Measurements from ENCODE around the gene POTEB3.
"Not testable (repeated sequence)": the region's sequence is repeated elsewhere in the genome, so short reads cannot be mapped to it uniquely, and the experiment has no call there.

The POTEB3 gene

GRCh38 chr15:21440399-21440798 is at the start of gene POTEB3:
Gene POTEB3 (minus strand): TSS chr15:21440499. CDS start chr15:21440011, 488 bp downstream.
- DNase-seq (ENCODE audit: low read depth): not testable (repeated sequence)

DNA sequence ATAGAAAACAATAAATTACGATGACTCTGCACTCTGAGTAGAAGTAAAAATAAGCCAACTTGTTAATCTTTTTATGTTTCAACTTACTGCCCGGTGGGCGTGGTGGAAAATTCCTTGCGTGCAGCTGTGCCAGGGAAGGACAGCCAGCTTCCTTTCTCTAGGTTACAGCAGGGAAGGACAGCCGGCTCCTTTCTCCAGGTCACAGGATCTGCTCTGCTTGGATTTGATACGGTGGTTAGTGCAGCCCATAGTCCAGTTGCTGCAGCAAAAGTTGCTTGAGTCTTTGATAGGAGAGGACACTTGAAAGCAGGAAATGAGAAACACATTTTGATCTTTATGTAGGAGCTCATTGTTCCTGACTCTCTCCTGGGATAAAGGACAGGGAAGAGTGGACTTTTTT is 13.4 kb upstream of the POTEB3 start:
- DNase-seq (ENCODE audit: low read depth): not testable (repeated sequence)

DNA sequence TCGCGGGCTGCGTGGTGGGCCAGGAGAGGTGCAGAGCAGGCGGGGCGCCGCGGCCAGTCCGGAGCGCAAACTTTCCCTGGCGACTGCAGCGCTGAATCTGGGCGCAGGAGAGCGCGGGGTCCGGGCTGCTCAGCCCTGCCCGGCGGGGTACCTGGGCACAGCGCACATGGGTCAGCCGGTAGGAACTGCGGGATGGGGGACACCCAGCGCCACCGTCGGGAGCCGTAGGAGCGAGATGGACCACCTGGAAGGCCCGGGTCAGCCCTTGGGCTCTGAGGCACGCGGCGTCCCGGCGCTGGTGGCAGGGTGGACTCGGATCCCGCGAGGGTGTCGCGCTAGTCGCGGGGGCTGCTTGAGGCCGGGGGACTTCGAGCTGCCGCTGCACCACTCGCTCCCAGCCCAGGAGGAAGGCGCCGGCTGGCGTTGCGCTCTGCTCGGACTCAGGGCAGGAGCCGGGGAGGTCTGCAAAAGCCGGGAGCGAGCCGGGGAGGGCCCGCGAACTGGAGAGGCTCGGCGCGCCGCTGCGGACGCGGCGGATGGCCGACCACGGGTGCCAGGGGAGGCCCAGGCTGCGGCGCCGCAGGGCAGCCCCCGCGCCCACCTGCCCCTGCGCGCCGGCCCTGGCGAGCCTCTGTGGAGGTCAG is 11.7 kb upstream of the POTEB3 start:
- DNase-seq (ENCODE audit: low read depth): not testable (repeated sequence)

GRCh38 chr15:21451487-21451886 is 11.2 kb upstream of the POTEB3 start:
- not testable (repeated sequence) for DNase-seq (ENCODE audit: low read depth)

GRCh38 chr15:21407366-21407765 is 32.9 kb downstream of the POTEB3 start:
- not testable (repeated sequence) for DNase-seq (ENCODE audit: low read depth)

GRCh38 chr15:21401531-21401930 is 38.8 kb downstream of the POTEB3 start:
- DNase-seq (ENCODE audit: low read depth): not testable (repeated sequence)

- DNase-seq (ENCODE audit: low read depth): not testable (repeated sequence)
Measured at GRCh38 chr15:21399111-21399510, 41.2 kb downstream of the POTEB3 start.

DNA sequence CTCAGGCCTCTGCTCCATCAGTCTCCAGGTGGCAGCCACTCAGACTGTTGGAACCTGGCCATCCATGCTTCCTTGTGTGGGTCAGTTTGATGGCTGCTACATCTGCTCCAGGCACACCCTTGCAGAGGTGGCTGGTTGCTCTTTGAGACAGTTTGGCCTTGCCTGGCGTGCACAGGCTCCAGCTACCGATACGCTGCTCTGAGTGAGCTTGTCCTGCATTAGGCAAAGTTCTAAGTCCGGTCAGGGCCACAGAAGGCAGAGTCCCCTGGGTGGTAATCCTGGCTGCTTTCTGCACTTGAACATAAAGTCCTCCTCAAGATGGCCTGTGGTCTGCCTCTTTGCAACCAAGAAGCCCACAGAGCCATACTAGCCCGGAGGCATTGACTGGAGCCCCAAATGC is 41.8 kb downstream of the POTEB3 start:
- not testable (repeated sequence) for DNase-seq (ENCODE audit: low read depth)

DNA sequence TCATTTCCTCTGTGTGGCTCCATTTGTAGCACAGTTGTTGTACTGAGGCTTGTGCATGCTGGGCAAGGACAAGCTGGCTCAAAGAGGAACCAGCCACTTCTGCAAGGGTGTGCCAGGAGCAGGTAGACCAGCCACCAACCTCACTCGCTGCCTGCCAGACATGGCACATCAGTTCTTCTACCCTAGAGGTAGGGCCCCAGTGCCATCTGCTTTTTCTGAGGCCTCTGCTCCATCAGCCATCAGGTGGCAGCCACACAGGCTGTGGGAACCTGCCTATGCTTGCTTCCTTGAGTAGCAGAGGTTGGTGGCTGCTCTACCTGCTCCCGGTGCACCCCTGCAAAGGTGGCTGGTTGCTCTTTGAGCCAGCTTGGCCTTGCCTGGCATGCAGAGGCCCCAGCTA is 42.6 kb downstream of the POTEB3 start:
- not testable (repeated sequence) for DNase-seq (ENCODE audit: low read depth)

DNA sequence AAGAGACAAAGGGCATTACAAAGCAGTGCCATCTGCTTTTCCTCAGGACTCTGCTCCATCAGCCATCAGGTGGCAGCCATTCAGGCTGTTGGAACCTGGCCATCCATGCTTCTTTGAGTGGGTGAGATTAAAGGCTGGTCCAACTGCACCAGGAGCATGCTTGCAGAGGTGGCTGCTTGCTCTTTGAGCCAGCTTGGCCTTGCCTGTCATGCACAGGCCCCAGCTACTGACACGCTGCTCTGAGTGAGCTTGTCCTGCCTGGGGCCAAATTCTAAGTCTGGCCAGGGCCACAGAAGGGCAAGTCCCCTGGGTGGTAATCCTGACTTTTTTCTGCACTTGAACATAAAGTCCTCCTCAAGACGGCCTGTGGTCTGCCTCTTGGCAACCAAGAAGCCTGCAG is 43.1 kb downstream of the POTEB3 start:
- not testable (repeated sequence) for DNase-seq (ENCODE audit: low read depth)

- not testable (repeated sequence) for DNase-seq (ENCODE audit: low read depth)
Measured at GRCh38 chr15:21385961-21386360, 54.3 kb downstream of the POTEB3 start.

GRCh38 chr15:21383866-21384485 is 56.3 kb downstream of the POTEB3 start:
- not testable (repeated sequence) for DNase-seq (ENCODE audit: low read depth)

DNA sequence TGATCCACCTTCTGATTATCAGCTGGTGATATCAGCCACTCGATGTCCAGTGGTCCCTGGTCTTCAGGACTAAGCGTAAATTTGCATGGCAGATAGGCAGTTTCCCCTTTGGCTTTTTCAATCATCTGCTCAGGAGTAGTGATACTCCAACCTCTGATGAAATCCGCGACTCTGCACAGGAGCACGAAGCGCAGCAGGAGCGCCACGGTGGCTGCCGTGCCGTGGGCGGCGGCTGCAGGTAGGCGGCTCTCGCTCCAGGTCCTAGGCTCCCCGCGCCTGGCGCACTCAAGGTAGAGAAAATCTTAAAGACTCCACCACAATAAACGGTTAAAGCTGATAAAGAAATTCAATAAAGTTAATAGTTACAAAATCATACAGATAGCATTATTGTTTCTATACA is 66.6 kb downstream of the POTEB3 start:
- not testable (repeated sequence) for DNase-seq (ENCODE audit: low read depth)

- not testable (repeated sequence) for DNase-seq (ENCODE audit: low read depth)
Measured at GRCh38 chr15:21369177-21369576, 71.1 kb downstream of the POTEB3 start.

- not testable (repeated sequence) for DNase-seq (ENCODE audit: low read depth)
Measured at GRCh38 chr15:21368625-21369024, 71.7 kb downstream of the POTEB3 start.

Data from GM04503 (cell line).